Ovary (tissue), 3 donors: ENCODE results near the gene CSMD2.

Source experiments
- EP300 ChIP-seq: sonication (generic); formaldehyde crosslinking; IDR thresholded peaks from one replicate; pipeline ENCODE4 v1.6.1; 2017; ENCODE audit warnings: antibody characterized with exemption
- TF ChIP-seq, protein P1 (sequence below), 3 donors: fragments of 450-650 bp in 2 of 3; fragments of 200-600 bp in 1 of 3; IDR thresholded peaks; one replicate each; pipeline versions ENCODE4 v1.5.1 to v1.8.0; 2016 to 2022; ENCODE audit warnings: antibody characterized with exemption in 3 of 3, mild to moderate bottlenecking in 1 of 3
- donor health status: DM: no; HTN: no; CAD: no.

DNA sequence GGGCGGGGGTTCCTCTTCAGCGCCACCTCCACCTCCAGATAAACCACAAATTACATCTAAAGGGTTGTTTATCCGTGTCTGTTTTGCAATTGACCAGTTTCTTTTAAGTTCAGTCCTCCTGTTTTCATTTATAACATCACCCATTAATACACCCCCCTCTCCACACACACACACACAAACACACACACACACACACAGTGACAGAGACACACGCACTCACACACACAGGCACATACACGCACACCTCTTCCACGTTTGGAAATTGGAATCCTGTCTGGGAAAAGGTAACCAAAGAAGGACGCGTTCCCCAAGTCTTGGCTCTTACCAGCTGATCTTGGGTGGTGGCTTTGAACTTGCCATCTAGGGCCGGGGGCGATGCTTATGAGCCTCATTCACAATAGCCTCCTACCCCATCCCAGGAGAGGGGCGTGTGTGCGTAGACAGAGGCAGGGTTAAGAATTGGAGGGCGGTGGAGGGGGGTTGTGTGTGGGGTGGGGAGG lies 442 bp upstream of the CSMD2 start:
- TF ChIP-seq, protein P1, sequence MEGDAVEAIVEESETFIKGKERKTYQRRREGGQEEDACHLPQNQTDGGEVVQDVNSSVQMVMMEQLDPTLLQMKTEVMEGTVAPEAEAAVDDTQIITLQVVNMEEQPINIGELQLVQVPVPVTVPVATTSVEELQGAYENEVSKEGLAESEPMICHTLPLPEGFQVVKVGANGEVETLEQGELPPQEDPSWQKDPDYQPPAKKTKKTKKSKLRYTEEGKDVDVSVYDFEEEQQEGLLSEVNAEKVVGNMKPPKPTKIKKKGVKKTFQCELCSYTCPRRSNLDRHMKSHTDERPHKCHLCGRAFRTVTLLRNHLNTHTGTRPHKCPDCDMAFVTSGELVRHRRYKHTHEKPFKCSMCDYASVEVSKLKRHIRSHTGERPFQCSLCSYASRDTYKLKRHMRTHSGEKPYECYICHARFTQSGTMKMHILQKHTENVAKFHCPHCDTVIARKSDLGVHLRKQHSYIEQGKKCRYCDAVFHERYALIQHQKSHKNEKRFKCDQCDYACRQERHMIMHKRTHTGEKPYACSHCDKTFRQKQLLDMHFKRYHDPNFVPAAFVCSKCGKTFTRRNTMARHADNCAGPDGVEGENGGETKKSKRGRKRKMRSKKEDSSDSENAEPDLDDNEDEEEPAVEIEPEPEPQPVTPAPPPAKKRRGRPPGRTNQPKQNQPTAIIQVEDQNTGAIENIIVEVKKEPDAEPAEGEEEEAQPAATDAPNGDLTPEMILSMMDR (IDR thresholded peaks at IDR 0.05) = no peak
- TF ChIP-seq EP300 = no peak
